GM18508 (cell line): ENCODE measurements around the gene AKIP1.
"Not testable (repeated sequence)": the region's sequence is repeated elsewhere in the genome, so short reads cannot be mapped to it uniquely, and the experiment has no call there.

Experiments used
- ATAC-seq: cut with Tn5 transposase; IDR thresholded peaks from one replicate; pipeline ENCODE4 v1.9.1; 2021; ENCODE audit warnings: moderate number of reproducible peaks; ENCODE audit not compliant: insufficient read depth, unreplicated experiment

AKIP1 gene

GRCh38 chr11:8914661-8915018 lies 3.7 kb downstream of the AKIP1 start:
- no peak for ATAC-seq

- ATAC-seq: no peak
These were observed 6.3 kb downstream of the AKIP1 start for GRCh38 chr11:8917157-8917825.

GRCh38 chr11:8922691-8923090 lies 11.7 kb downstream of the AKIP1 start:
- no peak for ATAC-seq

- ATAC-seq: no peak
These were observed 14.7 kb downstream of the AKIP1 start for GRCh38 chr11:8925711-8926110.

- ATAC-seq: no peak
These were observed 15.2 kb downstream of the AKIP1 start for GRCh38 chr11:8926236-8926635.

GRCh38 chr11:8927233-8927632 lies 16.2 kb downstream of the AKIP1 start:
- no peak for ATAC-seq

GRCh38 chr11:8928205-8928604 lies 17.2 kb downstream of the AKIP1 start:
- no peak for ATAC-seq

- no peak for ATAC-seq
These were observed 18.1 kb downstream of the AKIP1 start for GRCh38 chr11:8928981-8929615.

GRCh38 chr11:8930456-8931175 lies 19.6 kb downstream of the AKIP1 start:
- no peak for ATAC-seq

- ATAC-seq: no peak
These were observed 21.7 kb downstream of the AKIP1 start, which contains the start of gene C11orf16 for GRCh38 chr11:8932564-8933180. TSS of gene C11orf16 (minus strand) at chr11:8932947. CDS start at chr11:8932308, 639 bp downstream.

GRCh38 chr11:8933931-8934330 lies 22.9 kb downstream of the AKIP1 start:
- ATAC-seq: no peak

GRCh38 chr11:8934742-8935488 lies 23.9 kb downstream of the AKIP1 start:
- no peak for ATAC-seq

GRCh38 chr11:8935789-8936188 lies 24.8 kb downstream of the AKIP1 start:
- not testable (repeated sequence) for ATAC-seq

GRCh38 chr11:8937159-8937558 lies 26.2 kb downstream of the AKIP1 start:
- no peak for ATAC-seq

GRCh38 chr11:8937659-8938058 lies 26.7 kb downstream of the AKIP1 start:
- no peak for ATAC-seq

- ATAC-seq: no peak
These were observed 30.5 kb downstream of the AKIP1 start for GRCh38 chr11:8941341-8942103.

- no peak for ATAC-seq
These were observed 31.6 kb downstream of the AKIP1 start, which contains the start of gene ASCL3 for GRCh38 chr11:8942518-8943066. TSS of gene ASCL3 (minus strand) at chr11:8943016. CDS start at chr11:8938161, 4,855 bp downstream.

- ATAC-seq: no peak
These were observed 36.4 kb downstream of the AKIP1 start for GRCh38 chr11:8947230-8947943.

- ATAC-seq: no peak
These were observed 37.9 kb downstream of the AKIP1 start for GRCh38 chr11:8948886-8949285.
